H54 (cell line): ENCODE measurements around the gene OTOA.
"Not testable (repeated sequence)": the region's sequence is repeated elsewhere in the genome, so short reads cannot be mapped to it uniquely, and the experiment has no call there.

Experiments
- DNase-seq: peaks from one replicate; pipeline ENCODE4 v3.0.0; 2011; ENCODE audit warnings: low spot score, mixed read lengths; ENCODE audit not compliant: insufficient read length
- FAIRE-seq: peaks from 3 replicates; lab custom pipeline; 2011; peaks lifted over from hg19 to GRCh38; lab: Jason Lieb, UNC
- POLR2A ChIP-seq: IDR thresholded peaks from 2 replicates; pipeline ENCODE4 v1.6.1; 2011; ENCODE audit warnings: low read depth, mild to moderate bottlenecking, low read length

OTOA gene

DNA sequence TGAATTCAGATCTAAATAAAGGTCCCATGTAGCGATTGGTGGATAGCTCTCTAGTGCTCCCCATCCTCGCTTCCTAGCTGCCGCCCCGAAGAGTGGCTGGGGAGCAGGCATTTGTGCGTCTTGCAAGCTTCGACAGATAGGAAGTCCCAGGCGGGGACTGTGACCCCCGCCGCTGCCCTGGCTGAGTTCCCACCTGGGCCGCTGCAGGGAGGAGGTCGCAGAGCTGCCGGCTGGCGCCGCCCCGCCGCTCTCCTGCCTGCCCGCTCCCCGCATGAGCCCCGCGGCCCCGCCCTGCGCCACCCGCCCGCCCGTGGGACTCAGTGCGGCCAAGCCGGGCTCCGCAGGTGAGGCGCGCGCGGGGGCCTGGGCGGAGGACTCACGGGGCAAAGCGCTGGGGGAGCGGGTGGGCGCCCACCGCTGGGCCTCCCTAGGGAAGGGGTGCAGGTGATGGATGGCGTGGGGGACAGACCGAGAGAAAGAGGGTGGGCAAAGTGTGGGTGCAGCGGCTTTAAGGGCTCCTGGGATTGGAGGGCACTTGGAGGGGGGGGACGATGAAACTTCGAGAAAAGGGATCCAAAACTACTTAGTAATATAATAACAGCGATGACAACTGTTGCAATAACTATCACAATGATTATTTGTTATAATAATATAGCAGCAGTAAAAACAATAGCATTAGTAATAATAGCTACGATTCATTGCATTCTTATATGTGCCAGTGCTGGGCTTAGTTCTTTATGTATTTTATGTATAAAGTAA is at the start of gene OTOA:
Gene OTOA, plus strand, starts transcription at position 80 of the 759 bp plus-strand sequence. CDS start 14,547 bp downstream, outside the sequence.
- DNase-seq, result no peak
- no peak for FAIRE-seq
- TF ChIP-seq POLR2A, result no peak

DNA sequence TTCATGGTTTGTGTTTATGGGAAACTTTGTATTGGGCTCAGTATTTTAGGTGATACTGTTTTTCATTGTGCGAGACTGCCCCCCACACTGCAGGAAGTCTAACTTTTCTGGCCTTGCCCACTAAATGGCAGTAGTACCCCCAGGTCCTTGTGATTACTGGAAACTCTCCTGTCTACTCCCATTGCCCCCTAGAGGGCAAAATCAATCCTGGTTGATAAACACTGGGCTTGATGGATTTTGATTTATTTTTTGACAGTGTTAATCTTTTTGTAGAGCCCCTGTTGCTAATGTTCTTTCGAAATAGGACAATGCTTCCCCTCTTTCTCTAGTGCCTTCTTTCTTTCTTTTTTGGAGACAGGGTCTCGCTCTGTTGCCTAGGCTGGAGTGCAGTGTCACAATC is 48.9 kb upstream of the OTOA start:
- FAIRE-seq (no peak), DNase-seq (no peak)
- TF ChIP-seq POLR2A, result no peak

DNA sequence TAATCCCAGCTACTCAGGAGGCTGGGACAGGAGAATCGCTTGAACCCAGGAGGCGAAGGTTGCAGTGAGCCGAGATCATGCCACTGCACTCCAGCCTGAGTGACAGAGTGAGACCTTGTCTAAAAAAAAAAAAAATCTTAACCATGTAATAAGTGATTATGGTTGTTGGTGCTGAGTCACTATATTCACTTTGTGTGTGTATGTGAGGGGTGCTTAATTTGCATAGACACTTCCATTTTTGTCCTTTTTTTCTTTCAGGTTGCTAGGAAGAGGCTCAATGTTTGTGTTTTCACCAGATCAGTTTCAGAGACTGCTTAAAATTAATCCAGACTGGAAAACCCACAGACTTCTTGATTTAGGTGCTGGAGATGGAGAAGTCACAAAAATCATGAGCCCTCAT is 46.2 kb upstream of the OTOA start:
- no peak for TF ChIP-seq POLR2A
- no peak for FAIRE-seq

DNA sequence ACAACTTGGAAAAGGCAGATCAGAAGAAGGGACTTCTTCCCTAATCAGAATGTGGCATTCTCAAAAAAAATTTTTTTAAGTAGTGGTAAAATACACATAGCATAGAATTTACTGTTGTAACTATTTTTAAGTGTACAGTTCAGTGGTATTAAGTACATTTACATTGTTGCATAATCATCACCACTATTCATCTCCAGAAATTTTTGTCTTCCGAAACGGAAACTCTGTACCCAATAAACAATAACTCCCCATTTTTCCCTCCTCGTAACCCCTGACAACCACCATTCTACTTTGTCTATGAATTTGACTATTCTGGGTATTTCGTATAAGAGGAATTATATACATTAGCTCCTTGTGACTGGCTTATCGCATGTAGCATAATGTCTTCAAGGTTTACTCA is 45.5 kb upstream of the OTOA start:
- TF ChIP-seq POLR2A, result no peak
- no peak for FAIRE-seq

More for the DNA sequence above, 46.2 kb upstream of the OTOA start:
- no peak for DNase-seq

DNA sequence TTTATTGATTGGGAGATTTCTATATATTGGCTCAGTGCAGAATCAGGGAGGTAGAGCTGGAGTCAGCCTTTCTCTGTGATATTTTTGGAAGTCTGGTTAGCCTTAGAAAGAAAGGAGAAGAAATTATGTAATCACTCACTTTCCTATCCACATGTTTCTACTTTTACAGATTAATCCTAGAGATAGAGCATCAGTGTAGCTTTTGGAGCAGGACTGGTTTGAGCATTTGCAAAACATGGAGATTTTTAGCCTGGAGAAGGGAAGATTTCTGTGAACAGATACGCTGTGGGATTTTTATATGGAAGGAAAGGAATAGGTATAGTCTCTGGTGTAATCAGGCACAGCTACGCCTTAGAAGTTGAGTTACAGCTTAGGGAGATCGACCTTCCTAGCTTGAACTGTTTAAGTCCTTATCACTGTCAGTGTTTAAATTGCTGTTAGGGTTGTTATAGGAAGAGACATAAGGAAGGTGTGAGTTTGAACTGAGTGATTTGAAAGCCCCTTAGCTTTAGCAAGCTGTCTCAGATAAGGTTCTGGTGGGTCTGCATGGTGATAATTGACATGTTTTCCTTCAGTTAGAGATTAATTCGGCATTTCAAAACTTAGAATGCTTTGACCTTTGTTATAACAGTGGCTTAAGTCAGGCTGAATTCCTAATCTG is 43.9 kb upstream of the OTOA start:
- DNase-seq, result no peak
- FAIRE-seq, result no peak
- TF ChIP-seq POLR2A, result no peak

More for the DNA sequence above, 45.5 kb upstream of the OTOA start:
- no peak for DNase-seq

DNA sequence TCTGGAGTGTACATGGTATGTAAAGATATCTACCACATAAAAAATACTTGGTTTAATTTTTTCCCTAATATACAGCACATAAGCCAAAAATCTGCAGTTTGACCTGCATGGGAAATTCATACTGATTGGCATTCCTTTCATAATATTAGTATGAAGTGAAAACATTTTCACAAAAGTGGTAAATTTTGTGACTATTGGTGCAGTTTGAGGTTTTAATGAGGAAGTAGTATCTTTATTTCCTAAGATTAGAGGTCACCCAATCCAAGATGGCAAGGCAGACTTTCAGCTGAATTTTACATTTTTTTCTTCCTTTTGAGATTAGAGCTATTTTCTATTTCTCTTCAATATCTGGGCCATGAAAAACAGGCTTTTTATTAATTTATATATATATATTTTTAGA is 43.2 kb upstream of the OTOA start:
- TF ChIP-seq POLR2A, result no peak
- DNase-seq, result no peak
- no peak for FAIRE-seq

DNA sequence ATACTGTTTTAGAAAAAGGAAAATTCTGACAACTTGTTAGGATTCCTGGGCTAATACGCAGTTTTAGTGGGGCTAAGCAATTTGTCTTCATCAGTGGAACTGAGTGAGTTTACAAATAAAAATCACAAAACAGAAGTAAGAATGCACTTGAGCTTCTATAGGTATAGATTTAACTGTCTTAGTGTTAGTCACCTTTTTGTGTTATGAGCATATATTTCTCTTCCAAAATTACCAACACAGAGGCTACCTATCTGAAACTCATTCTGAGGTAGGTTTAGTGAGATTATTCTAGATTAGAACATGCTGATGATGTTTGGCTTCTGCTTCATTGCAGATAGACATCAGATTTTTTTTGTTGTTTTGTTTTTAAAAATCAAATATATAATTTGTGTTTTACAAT is 41.2 kb upstream of the OTOA start:
- FAIRE-seq, result no peak
- TF ChIP-seq POLR2A, result no peak
- DNase-seq, result no peak

DNA sequence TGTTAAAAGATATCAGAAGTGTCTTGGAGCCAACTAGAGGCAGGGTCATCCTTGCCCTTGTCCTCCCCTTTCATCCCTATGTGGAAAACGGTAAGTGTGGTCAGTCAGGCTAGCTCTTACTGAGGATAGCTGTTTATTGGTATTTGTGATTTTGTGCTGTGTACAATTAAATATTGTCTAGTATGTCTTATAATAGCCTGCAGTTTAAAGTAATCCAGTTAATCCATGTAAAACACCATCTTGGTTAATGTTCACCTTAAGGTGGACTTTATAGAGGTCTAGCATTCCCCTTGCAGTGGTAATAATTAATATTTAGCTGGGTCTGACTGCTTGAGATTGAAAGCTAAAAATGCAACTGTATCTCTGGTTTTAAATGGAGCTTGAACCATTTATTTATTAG is 38.7 kb upstream of the OTOA start:
- TF ChIP-seq POLR2A, result no peak
- no peak for DNase-seq
- no peak for FAIRE-seq

DNA sequence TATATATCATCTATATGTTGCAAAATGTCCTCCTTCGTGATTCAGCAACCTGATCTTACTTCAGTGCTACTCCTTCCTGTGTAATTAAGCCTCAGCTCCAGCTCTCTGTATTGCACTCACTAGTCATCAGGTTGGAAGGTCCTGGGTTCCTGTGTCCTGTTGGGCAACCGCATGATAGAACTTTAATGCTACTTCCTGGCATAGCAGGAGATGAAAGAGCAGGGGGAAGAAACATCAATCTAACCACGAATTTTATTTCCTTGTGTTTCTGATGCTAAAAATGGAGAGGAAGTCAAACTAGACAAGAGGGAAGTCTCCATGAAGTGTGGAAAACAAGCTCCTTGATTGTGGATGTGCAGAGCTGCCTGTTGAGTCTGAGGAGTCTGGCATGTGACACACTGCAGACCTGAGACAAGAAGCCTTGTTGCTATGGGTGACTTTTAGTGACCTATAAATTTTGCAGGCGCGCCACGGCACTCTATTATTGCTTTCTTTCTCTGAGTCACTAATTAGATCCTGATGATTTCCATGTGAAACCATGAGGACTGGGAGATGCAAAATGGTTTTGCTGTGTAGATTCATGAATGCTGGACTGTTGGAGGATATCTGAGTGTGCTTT is 37.0 kb upstream of the OTOA start:
- no peak for TF ChIP-seq POLR2A
- DNase-seq (no peak), FAIRE-seq (no peak)

DNA sequence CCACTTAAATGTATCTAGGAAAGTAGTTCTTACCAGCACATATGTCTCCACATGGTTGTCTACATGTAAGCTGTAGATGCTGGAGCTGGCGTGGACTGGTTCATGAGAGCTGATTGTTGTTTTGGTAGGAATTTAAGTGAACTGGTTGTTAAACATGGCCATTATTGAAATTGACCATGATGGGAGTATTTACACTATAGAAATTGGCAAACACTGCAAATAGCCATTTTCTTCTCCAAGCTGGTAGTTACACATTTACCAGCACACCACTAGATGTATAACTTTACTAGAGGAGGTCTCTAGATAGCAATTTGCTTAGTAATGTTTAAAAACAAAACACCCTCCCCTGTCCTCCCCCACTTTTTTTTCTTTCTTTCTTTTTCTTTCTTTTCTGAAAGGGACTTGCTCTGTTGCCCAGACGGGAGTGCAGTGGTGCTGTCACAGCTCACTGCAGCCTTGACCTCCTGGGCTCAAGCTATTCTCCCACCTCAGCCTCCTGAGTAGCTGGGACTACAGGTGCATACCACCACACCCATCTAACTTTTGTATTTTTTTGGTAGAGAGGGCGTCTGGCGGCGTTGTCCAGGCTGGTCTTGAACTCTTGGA is 35.5 kb upstream of the OTOA start:
- TF ChIP-seq POLR2A, result no peak
- FAIRE-seq, result no peak
- DNase-seq, result no peak

DNA sequence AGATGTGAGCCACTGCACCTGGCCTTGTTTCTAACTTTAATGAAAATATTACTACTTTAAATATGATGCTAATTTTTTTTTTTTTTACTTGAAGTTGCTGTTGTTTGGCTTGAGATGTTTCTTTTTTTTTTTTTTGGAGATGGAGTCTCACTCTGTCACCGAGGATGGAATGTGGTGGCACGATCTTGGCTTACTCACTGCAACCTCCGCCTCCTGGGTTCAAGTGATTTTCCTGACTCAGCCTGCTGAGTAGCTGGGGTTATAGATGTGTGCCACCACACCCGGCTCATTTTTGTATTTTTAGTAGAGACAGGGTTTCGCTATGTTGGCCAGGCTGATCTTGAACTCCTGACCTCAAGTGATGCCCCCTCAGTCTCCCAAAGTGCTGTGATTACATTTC is 35.0 kb upstream of the OTOA start:
- TF ChIP-seq POLR2A, result no peak
- no peak for DNase-seq
- FAIRE-seq, result no peak

DNA sequence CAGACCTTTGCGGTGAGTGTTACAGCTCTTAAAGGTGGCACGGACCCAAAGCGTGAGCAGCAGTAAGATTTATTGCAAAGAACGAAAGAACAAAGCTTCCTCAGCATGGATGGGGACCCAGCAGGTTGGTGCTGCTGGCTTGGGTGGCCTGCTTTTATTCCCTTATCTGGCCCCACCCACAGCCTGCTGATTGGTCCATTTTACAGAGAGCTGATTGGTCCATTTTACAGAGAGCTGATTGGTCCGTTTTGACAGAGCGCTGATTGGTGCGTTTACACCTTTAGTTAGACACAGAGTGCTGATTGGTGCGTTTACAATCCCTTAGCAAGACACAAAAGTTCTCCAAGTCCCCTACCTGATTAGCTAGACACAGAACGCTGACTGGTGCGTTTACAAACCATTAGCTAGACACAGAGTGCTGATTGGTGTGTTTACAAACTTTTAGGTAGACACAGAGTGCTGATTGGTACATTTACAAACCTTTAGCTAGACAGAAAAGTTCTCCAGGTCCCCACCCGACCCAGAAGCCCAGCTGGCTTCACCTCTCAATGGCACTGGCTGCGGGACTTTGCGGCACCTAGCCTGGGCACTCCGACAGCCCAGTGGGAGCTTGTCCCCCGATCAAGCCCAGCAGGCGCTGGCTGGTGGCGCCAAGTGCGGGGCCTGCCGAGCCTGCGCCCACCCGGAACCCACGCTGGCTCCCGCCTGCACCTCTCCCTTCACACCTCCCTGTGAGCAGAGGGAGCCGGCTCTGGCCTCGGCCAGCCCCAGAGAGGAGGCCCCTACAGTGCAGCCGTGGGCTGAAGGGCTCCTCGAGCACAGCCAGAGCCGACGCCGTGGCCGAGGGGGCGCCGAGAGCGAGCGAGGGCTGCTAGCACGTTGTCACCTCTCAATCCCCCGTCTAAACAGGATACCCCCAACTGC is 33.9 kb upstream of the OTOA start:
- not testable (repeated sequence) for FAIRE-seq, DNase-seq

DNA sequence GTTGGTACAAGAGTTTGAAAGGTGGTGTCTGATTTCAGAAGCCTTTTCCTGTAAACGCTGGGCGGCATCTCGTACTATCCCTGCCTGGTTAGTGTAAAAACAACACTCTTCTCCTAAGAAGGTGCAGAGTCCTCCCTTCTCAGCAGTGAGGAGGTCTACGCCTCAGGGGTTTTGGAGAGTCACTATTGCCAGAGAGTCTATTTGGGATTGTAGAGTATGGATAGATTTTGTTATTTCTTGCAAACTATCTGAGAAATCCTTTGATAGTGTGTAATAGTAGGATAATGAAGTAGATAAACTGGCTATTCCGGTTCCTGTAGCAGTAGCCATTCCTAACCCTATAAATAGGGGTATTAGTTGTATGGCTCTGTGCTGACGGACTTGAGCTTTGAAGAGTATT is 32.9 kb upstream of the OTOA start:
- DNase-seq, result not testable (repeated sequence)

DNA sequence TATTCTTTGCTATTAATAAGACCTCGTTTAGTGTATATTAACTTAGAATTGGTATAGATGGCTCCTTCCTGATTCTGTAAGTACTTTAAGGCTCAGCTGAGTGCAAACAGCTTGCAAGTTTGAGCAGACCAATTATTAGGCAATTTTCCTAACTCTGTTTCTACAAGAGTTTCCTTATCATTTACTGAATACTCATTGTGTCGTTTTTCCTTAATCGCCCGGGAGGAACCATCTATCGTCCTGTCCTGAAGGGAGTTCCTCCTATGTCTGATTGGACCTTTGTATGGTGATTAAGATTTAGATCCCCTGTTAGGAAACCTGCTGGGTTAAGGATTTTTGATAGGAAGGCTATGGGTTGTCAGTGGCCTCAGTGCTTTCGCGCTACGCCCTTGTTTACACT is 32.4 kb upstream of the OTOA start:
- FAIRE-seq, DNase-seq: not testable (repeated sequence)

More for the DNA sequence above, 32.9 kb upstream of the OTOA start:
- not testable (repeated sequence) for FAIRE-seq

DNA sequence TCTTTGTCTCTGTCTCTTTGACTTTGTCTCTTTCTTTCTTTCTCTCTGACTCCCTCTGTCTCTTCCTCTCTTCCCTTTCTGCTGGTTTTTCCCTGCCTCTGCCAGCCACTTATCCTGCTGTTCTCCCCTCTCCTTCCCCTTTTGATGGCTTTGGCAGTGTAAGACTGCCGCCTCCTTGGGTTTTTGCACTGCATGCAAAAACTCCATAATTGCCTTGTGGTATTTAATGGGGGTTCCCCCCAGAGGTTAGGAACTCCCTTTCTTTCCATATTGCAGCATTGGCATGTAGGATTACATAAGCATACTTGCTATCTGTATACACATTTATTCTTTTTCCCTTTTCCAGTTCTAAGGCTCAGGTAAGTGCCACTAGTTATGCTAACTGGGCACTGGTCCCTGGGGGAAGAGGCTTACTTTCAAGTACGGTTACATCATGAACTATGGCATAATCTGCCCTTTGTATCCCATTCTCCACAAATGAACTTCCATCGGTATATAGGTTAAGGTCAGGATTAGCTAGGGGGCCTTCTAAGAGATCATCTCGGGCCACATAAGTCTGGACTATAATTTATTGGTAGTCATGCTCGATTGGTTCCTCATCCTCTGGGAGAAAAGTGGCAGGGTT is 31.7 kb upstream of the OTOA start:
- DNase-seq, FAIRE-seq: not testable (repeated sequence)
